ENCODE measurements around the gene MIB1. TPM values are rescaled to one million over a fixed set of nuclear protein-coding genes. Genes with fewer than 3 reads are reported as not detected.

Gene MIB1
- total and polyA plus RNA-seq, 2 donors (not counting 1 experiment from before 2014, with no cell fraction given) = 22.3 to 51.0 TPM

DNA sequence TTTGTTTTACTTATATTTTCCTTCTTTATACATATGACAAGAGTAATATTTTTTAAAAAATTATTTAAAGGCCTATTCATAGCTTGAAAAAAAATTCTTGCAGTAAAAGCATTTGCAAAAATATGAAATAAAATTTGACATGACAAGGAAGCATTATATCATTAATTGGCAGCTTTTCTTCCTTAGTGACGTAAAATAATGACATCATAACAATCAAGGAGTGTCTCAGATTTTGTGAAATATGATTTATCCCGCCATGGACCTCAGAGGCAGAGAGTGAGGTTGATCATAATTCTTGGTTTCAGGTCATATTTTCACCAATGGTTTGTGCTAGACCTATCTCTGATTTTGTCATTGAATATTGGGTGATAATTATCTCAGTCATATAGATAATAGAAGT lies 176.0 kb downstream of the MIB1 start:
- H3K79me2 ChIP-seq (ENCODE audit: control insufficient read depth, insufficient read depth, low read length) = no peaks in the 10 kb centered on the region
- H3K36me3 ChIP-seq (ENCODE audit: control insufficient read depth, insufficient read depth, low read length) = no peaks in the 10 kb centered on the region
- TF ChIP-seq, protein P1, sequence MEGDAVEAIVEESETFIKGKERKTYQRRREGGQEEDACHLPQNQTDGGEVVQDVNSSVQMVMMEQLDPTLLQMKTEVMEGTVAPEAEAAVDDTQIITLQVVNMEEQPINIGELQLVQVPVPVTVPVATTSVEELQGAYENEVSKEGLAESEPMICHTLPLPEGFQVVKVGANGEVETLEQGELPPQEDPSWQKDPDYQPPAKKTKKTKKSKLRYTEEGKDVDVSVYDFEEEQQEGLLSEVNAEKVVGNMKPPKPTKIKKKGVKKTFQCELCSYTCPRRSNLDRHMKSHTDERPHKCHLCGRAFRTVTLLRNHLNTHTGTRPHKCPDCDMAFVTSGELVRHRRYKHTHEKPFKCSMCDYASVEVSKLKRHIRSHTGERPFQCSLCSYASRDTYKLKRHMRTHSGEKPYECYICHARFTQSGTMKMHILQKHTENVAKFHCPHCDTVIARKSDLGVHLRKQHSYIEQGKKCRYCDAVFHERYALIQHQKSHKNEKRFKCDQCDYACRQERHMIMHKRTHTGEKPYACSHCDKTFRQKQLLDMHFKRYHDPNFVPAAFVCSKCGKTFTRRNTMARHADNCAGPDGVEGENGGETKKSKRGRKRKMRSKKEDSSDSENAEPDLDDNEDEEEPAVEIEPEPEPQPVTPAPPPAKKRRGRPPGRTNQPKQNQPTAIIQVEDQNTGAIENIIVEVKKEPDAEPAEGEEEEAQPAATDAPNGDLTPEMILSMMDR (conservative IDR thresholded peaks at IDR 0.05 in 1 of 2, IDR thresholded peaks at IDR 0.05 in 1 of 2; ENCODE audit: low read depth in 1 of 2, low read length in 2 of 2) = no peak
- no peak for TF ChIP-seq EZH2 (IDR thresholded peaks at IDR 0.05; ENCODE audit: low read length, missing control alignments)
- no peak overlapping the region for H3K9ac ChIP-seq (ENCODE audit: insufficient read depth, low read length)
- H4K20me1 ChIP-seq (ENCODE audit: control insufficient read depth, extremely low read depth, insufficient read depth, low read length) = no peaks in the 10 kb centered on the region
- H3K4me3 ChIP-seq (replicated peaks in 1 of 4; ENCODE audit: control extremely low read depth in 1 of 4, insufficient read depth in 1 of 4, low read depth in 3 of 4, low read length in 4 of 4) = no peak overlapping the region
- no peaks in the 10 kb centered on the region for H3K4me1 ChIP-seq (ENCODE audit: control insufficient read depth, extremely low read depth, insufficient read depth, low read length)
- H3K27me3 ChIP-seq (ENCODE audit: control insufficient read depth, insufficient read depth, low read length) = no peaks in the 10 kb centered on the region
- no peak for DNase-seq (ENCODE audit: low read depth in 2 of 2)
- no peak overlapping the region for H3K27ac ChIP-seq (ENCODE audit: insufficient read depth, low read length)
- no peaks in the 10 kb centered on the region for H3K9me3 ChIP-seq (ENCODE audit: control insufficient read depth, insufficient read depth, low read depth, low read length)
- no peak overlapping the region for H2AFZ ChIP-seq (ENCODE audit: low read length)
- no peak overlapping the region for H3K4me2 ChIP-seq (ENCODE audit: extremely low read depth, insufficient read depth, low read length)

DNA sequence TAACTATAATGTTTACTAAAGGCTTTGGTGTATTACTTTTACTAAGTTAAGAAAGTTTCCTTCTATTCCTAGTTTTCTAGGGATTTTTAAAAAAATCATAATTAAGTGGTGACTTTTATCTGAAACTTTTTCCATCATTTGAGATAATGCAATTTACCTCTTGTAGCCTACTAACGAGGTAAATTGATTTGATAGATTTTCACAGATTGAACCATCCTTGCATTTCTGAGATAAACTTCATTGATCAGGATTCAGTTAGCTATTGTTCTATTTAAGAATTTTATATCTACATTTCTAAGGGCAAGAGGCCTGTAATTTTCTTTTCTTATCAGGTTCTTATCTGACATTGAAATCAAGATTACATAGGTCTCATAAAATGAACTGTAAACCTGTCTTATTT lies 178.1 kb downstream of the MIB1 start:
- no peak overlapping the region for H3K27ac ChIP-seq (ENCODE audit: insufficient read depth, low read length)
- H3K9ac ChIP-seq (ENCODE audit: insufficient read depth, low read length) = no peak overlapping the region
- no peaks in the 10 kb centered on the region for H3K9me3 ChIP-seq (ENCODE audit: control insufficient read depth, insufficient read depth, low read depth, low read length)
- TF ChIP-seq EZH2 (IDR thresholded peaks at IDR 0.05; ENCODE audit: low read length, missing control alignments) = no peak
- TF ChIP-seq, protein P1 (conservative IDR thresholded peaks at IDR 0.05 in 1 of 2, IDR thresholded peaks at IDR 0.05 in 1 of 2; ENCODE audit: low read depth in 1 of 2, low read length in 2 of 2) = no peak
- H2AFZ ChIP-seq (ENCODE audit: low read length) = no peak overlapping the region
- H3K4me1 ChIP-seq (ENCODE audit: control insufficient read depth, extremely low read depth, insufficient read depth, low read length) = no peaks in the 10 kb centered on the region
- H3K36me3 ChIP-seq (ENCODE audit: control insufficient read depth, insufficient read depth, low read length) = no peaks in the 10 kb centered on the region
- H4K20me1 ChIP-seq (ENCODE audit: control insufficient read depth, extremely low read depth, insufficient read depth, low read length) = no peaks in the 10 kb centered on the region
- no peak overlapping the region for H3K4me2 ChIP-seq (ENCODE audit: extremely low read depth, insufficient read depth, low read length)
- no peak for DNase-seq (ENCODE audit: low read depth in 2 of 2)
- no peak overlapping the region for H3K4me3 ChIP-seq (replicated peaks in 1 of 4; ENCODE audit: control extremely low read depth in 1 of 4, insufficient read depth in 1 of 4, low read depth in 3 of 4, low read length in 4 of 4)
- no peaks in the 10 kb centered on the region for H3K27me3 ChIP-seq (ENCODE audit: control insufficient read depth, insufficient read depth, low read length)
- H3K79me2 ChIP-seq (ENCODE audit: control insufficient read depth, insufficient read depth, low read length) = no peaks in the 10 kb centered on the region

Other genes starting within 250 kb of the MIB1 start
- 12.6 and 14.2 TPM in 2 replicates for gene ESCO1, start 140.1 kb upstream of the MIB1 start, total RNA-seq
- gene ESCO1, start 140.1 kb upstream of the MIB1 start, polyA plus RNA-seq = 5.2 and 8.5 TPM in 2 replicates
- gene SNRPD1, start 128.5 kb upstream of the MIB1 start, total RNA-seq = 9.2 and 10.2 TPM in 2 replicates
- gene SNRPD1, start 128.5 kb upstream of the MIB1 start, polyA plus RNA-seq = 26.2 and 41.4 TPM in 2 replicates
- gene ABHD3, start 36.0 kb upstream of the MIB1 start, total RNA-seq = 9.2 and 17.0 TPM in 2 replicates
- 5.1 and 6.3 TPM in 2 replicates for gene ABHD3, start 36.0 kb upstream of the MIB1 start, polyA plus RNA-seq

Measured in fibroblast of lung (primary cell).